WTC11 (cell line): Measurements from ENCODE around the gene TBCEL. TPM values are rescaled to one million over a fixed set of nuclear protein-coding genes. Genes with fewer than 3 reads are reported as not detected.

Experiments
- ATAC-seq: fragments of 200-7000 bp; cut with Tn5 transposase; 2 replicates; pipeline ENCODE4 v1.10.0; 2021; ENCODE audit warnings: mild to moderate bottlenecking, moderate library complexity
- CTCF ChIA-PET: fragments of 300-600 bp; sonication (Branson Sonifier 250); formaldehyde crosslinking; loops from one replicate; lab custom pipeline; 2021; ENCODE audit warnings: antibody characterized with exemption; lab: Charles Lee
- POLR2A ChIA-PET: fragments of 350-600 bp; sonication (Branson Sonifier 250); formaldehyde crosslinking; loops from one replicate; lab custom pipeline; 2021; ENCODE audit warnings: antibody characterized with exemption; lab: Charles Lee
- DNase-seq: peaks from one replicate; pipeline ENCODE4 v3.0.0; 2021; ENCODE audit warnings: low spot score
- H3K27ac Mint-ChIP-seq: 2 replicates; pipeline ENCODE4 v1.8.0; 2021; ENCODE audit warnings: mixed read lengths
- H3K27me3 Mint-ChIP-seq: 2 replicates; pipeline ENCODE4 v1.8.0; 2021; ENCODE audit warnings: low read depth, mild to moderate bottlenecking, moderate library complexity, mixed read lengths
- H3K36me3 Mint-ChIP-seq: 2 replicates; pipeline ENCODE4 v1.8.0; 2021; ENCODE audit warnings: mixed read lengths
- H3K4me1 Mint-ChIP-seq: 2 replicates; pipeline ENCODE4 v1.8.0; 2022; ENCODE audit warnings: mixed read lengths
- H3K4me3 Mint-ChIP-seq: 2 replicates; pipeline ENCODE4 v1.8.0; 2021; ENCODE audit warnings: mild to moderate bottlenecking, moderate library complexity, mixed read lengths
- H3K9me3 Mint-ChIP-seq: 2 replicates; pipeline ENCODE4 v1.8.0; 2021; ENCODE audit warnings: mixed read lengths
- AFF4 ChIP-seq: sonication (generic); formaldehyde crosslinking; IDR thresholded peaks from 2 replicates; pipeline ENCODE4 v1.8.1; 2023; ENCODE audit warnings: mild to moderate bottlenecking, missing genetic modification reagents, borderline replicate concordance
- ATF2 ChIP-seq: sonication (generic); formaldehyde crosslinking; IDR thresholded peaks from 2 replicates; pipeline ENCODE4 v1.8.1; 2022; ENCODE audit warnings: low read depth, missing genetic modification reagents, borderline replicate concordance
- CDX4 ChIP-seq: fragments of 250-450 bp; sonication (Bioruptor Pico); IDR thresholded peaks from 2 replicates; pipeline ENCODE4 v1.9.0; 2021; ENCODE audit warnings: moderate library complexity, mild to moderate bottlenecking, inconsistent platforms, borderline replicate concordance
- CTCF ChIP-seq: fragments of 200-600 bp; IDR thresholded peaks from 2 replicates; pipeline ENCODE4 v1.8.0; 2022; ENCODE audit warnings: antibody characterized with exemption
- ESRRA ChIP-seq: sonication (generic); formaldehyde crosslinking; IDR thresholded peaks from 2 replicates; pipeline ENCODE4 v1.8.1; 2022; ENCODE audit warnings: mild to moderate bottlenecking, missing genetic modification reagents, borderline replicate concordance
- FOXK1 ChIP-seq: sonication (generic); formaldehyde crosslinking; IDR thresholded peaks from 2 replicates; pipeline ENCODE4 v1.8.0; 2022; ENCODE audit warnings: mild to moderate bottlenecking, moderate library complexity, missing genetic modification reagents
- FOXP4 ChIP-seq: sonication (generic); formaldehyde crosslinking; IDR thresholded peaks from 2 replicates; pipeline ENCODE4 v1.8.0; 2022; ENCODE audit warnings: mild to moderate bottlenecking, missing genetic modification reagents
- GRHL2 ChIP-seq: fragments of 250-450 bp; sonication (Bioruptor Pico); IDR thresholded peaks from 2 replicates; pipeline ENCODE4 v1.8.0; 2022; ENCODE audit warnings: mild to moderate bottlenecking, moderate library complexity; ENCODE audit not compliant: insufficient replicate concordance, severe bottlenecking
- IRF2 ChIP-seq: sonication (generic); formaldehyde crosslinking; IDR thresholded peaks from 2 replicates; pipeline ENCODE4 v1.8.0; 2022; ENCODE audit warnings: low read depth, missing genetic modification reagents, borderline replicate concordance
- JUN ChIP-seq: sonication (generic); formaldehyde crosslinking; IDR thresholded peaks from 2 replicates; pipeline ENCODE4 v1.8.0; 2023; ENCODE audit warnings: mild to moderate bottlenecking, missing genetic modification reagents
- NFE2L1 ChIP-seq: sonication (generic); formaldehyde crosslinking; IDR thresholded peaks from 2 replicates; pipeline ENCODE4 v1.8.1; 2023; ENCODE audit warnings: missing genetic modification reagents
- OVOL2 ChIP-seq: fragments of 250-450 bp; sonication (Bioruptor Pico); IDR thresholded peaks from 2 replicates; pipeline ENCODE4 v1.9.0; 2021; ENCODE audit warnings: mild to moderate bottlenecking, borderline replicate concordance
- SMAD4 ChIP-seq: sonication (generic); formaldehyde crosslinking; IDR thresholded peaks from 2 replicates; pipeline ENCODE4 v1.8.0; 2022; ENCODE audit warnings: mild to moderate bottlenecking, missing genetic modification reagents
- SP1 ChIP-seq: sonication (generic); formaldehyde crosslinking; conservative IDR thresholded peaks from 2 replicates; pipeline ENCODE4 v1.8.1; 2022; ENCODE audit warnings: missing genetic modification reagents
- ZMAT4 ChIP-seq: fragments of 250-450 bp; sonication (Bioruptor Pico); IDR thresholded peaks from 2 replicates; pipeline ENCODE4 v1.9.0; 2021; ENCODE audit warnings: mild to moderate bottlenecking
- ZNF138 ChIP-seq: sonication (generic); formaldehyde crosslinking; conservative IDR thresholded peaks from 2 replicates; pipeline ENCODE4 v1.8.1; 2022; ENCODE audit warnings: mild to moderate bottlenecking, moderate library complexity, missing genetic modification reagents
- ZNF219 ChIP-seq: sonication (generic); formaldehyde crosslinking; IDR thresholded peaks from 2 replicates; pipeline ENCODE4 v1.8.0; 2023; ENCODE audit warnings: missing genetic modification reagents, mild to moderate bottlenecking, borderline replicate concordance
- ZNF232 ChIP-seq: sonication (generic); formaldehyde crosslinking; IDR thresholded peaks from 2 replicates; pipeline ENCODE4 v1.8.0; 2022; ENCODE audit warnings: mild to moderate bottlenecking, missing genetic modification reagents
- ZNF396 ChIP-seq: fragments of 250-450 bp; sonication (Bioruptor Pico); IDR thresholded peaks from 2 replicates; pipeline ENCODE4 v1.8.0; 2021; ENCODE audit warnings: mild to moderate bottlenecking, moderate library complexity, borderline replicate concordance
- ZNF671 ChIP-seq: fragments of 250-450 bp; sonication (Bioruptor Pico); IDR thresholded peaks from 2 replicates; pipeline ENCODE4 v1.8.0; 2021; ENCODE audit warnings: mild to moderate bottlenecking
- total RNA-seq: library from RNA; stranded (reverse); gene quantifications from 3 replicates; pipeline ENCODE4 v1.2.3, GENCODE V29; 2021

The TBCEL gene
- total RNA-seq, 1 experiment from 2014 or later = 9.5 TPM

GRCh38 chr11:121100943-121101342 is 77.0 kb downstream of the TBCEL start, which contains the start of gene TECTA:
Gene TECTA, plus strand, starts transcription at chr11:121101243. Its CDS starts 1,423 bp downstream, at chr11:121102666.
- Mint-ChIP-seq H3K4me3 (no peak within 1 kb of the TSS), H3K36me3 (no peaks in the 10 kb centered on the region), H3K9me3 (no peaks in the 10 kb centered on the region), H3K27me3 (no peaks in the 10 kb centered on the region), H3K27ac (no peak within 1 kb of the TSS), H3K4me1 (peaks cover 28% of the 10 kb centered on the region)
- TF ChIP-seq FOXP4 = no peak
- TF ChIP-seq ZMAT4 = no peak
- no peak for TF ChIP-seq ZNF396 (CRISPR knock-in tag)
- TF ChIP-seq ZNF138 = no peak
- no peak for TF ChIP-seq SP1 (CRISPR knock-in tag)
- TF ChIP-seq JUN (CRISPR knock-in tag) = no peak
- TF ChIP-seq ZNF219 (CRISPR knock-in tag) = no peak
- TF ChIP-seq ESRRA = no peak
- no peak for TF ChIP-seq GRHL2 (CRISPR knock-in tag)
- TF ChIP-seq CDX4 (CRISPR knock-in tag) = no peak
- no peak for TF ChIP-seq AFF4 (CRISPR knock-in tag)
- TF ChIP-seq ZNF671 (CRISPR knock-in tag) = no peak
- TF ChIP-seq CTCF = no peak
- no peak for TF ChIP-seq IRF2 (CRISPR knock-in tag)
- TF ChIP-seq FOXK1 (CRISPR knock-in tag) = no peak
- no peak for TF ChIP-seq OVOL2 (CRISPR knock-in tag)
- no peak for TF ChIP-seq SMAD4 (CRISPR knock-in tag)
- TF ChIP-seq ATF2 (CRISPR knock-in tag) = no peak
- no peak for TF ChIP-seq ZNF232
- TF ChIP-seq NFE2L1 (CRISPR knock-in tag) = no peak
- DNase-seq (no peak), ATAC-seq (no peak; the same call in 1 of the 2 replicates)
- ChIA-PET CTCF (interaction anchor here (0.8 to 1.1 kb wide), 3 partner anchors 94 to 156 kb away, joined by 3 read pairs; no protein-coding TSS in a partner anchor), POLR2A (no interaction called here)
